ENCODE measurements around the gene OR6A2.

GRCh38 chr11:6817694-6818093, 18.2 kb upstream of the OR6A2 start:
- TF ChIP-seq RARB (CRISPR knock-in tag; IDR thresholded peaks at IDR 0.05) (no peak), CSDC2 (CRISPR knock-in tag; IDR thresholded peaks at IDR 0.05) (no peak), ZFP3 (CRISPR knock-in tag; IDR thresholded peaks at IDR 0.05) (no peak), PPARA (CRISPR knock-in tag; IDR thresholded peaks at IDR 0.05; ENCODE audit: borderline replicate concordance) (no peak), ZNF8 (CRISPR knock-in tag; IDR thresholded peaks at IDR 0.05) (no peak), ARNTL (CRISPR knock-in tag; IDR thresholded peaks at IDR 0.05; ENCODE audit: borderline replicate concordance, low read depth) (no peak), ZFP30 (CRISPR knock-in tag; IDR thresholded peaks at IDR 0.05) (no peak), BACH2 (CRISPR knock-in tag; IDR thresholded peaks at IDR 0.05; ENCODE audit: borderline replicate concordance) (no peak), CSRNP3 (CRISPR knock-in tag; IDR thresholded peaks at IDR 0.05) (no peak), OSR1 (CRISPR knock-in tag; IDR thresholded peaks at IDR 0.05) (no peak), ZNF70 (CRISPR knock-in tag; IDR thresholded peaks at IDR 0.05) (no peak)
- TF ChIP-seq, protein P1, sequence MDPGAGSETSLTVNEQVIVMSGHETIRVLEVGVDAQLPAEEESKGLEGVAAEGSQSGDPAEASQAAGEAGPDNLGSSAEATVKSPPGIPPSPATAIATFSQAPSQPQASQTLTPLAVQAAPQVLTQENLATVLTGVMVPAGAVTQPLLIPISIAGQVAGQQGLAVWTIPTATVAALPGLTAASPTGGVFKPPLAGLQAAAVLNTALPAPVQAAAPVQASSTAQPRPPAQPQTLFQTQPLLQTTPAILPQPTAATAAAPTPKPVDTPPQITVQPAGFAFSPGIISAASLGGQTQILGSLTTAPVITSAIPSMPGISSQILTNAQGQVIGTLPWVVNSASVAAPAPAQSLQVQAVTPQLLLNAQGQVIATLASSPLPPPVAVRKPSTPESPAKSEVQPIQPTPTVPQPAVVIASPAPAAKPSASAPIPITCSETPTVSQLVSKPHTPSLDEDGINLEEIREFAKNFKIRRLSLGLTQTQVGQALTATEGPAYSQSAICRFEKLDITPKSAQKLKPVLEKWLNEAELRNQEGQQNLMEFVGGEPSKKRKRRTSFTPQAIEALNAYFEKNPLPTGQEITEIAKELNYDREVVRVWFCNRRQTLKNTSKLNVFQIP (CRISPR knock-in tag; IDR thresholded peaks at IDR 0.05; ENCODE audit: borderline replicate concordance, low read depth), result no peak
- TF ChIP-seq, protein P2, sequence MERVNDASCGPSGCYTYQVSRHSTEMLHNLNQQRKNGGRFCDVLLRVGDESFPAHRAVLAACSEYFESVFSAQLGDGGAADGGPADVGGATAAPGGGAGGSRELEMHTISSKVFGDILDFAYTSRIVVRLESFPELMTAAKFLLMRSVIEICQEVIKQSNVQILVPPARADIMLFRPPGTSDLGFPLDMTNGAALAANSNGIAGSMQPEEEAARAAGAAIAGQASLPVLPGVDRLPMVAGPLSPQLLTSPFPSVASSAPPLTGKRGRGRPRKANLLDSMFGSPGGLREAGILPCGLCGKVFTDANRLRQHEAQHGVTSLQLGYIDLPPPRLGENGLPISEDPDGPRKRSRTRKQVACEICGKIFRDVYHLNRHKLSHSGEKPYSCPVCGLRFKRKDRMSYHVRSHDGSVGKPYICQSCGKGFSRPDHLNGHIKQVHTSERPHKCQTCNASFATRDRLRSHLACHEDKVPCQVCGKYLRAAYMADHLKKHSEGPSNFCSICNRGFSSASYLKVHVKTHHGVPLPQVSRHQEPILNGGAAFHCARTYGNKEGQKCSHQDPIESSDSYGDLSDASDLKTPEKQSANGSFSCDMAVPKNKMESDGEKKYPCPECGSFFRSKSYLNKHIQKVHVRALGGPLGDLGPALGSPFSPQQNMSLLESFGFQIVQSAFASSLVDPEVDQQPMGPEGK (CRISPR knock-in tag; IDR thresholded peaks at IDR 0.05; ENCODE audit: borderline replicate concordance), result no peak

Measured in SK-N-SH treated with all-trans-retinoic acid at 6 μM for 48 hours (cell line).